ENCODE measurements around the gene SGCA. TPM values are rescaled to one million over a fixed set of nuclear protein-coding genes. Genes with fewer than 3 reads are reported as not detected.

Gene SGCA
- total and polyA plus RNA-seq, 2 of the 13 experiments (the other 11 are each of a cell fraction or from before 2014, with no cell fraction given), result not detected

- TF ChIP-seq ZXDC (CRISPR knock-in tag; IDR thresholded peaks at IDR 0.05) (no peak), ZBTB44 (CRISPR knock-in tag; IDR thresholded peaks at IDR 0.05) (no peak), FOSL1 (CRISPR knock-in tag; IDR thresholded peaks at IDR 0.05; ENCODE audit: borderline replicate concordance) (no peak; the same call in 1 of the 2 replicates), ZNF432 (CRISPR knock-in tag; IDR thresholded peaks at IDR 0.05; ENCODE audit: borderline replicate concordance) (no peak), MBD4 (IDR thresholded peaks at IDR 0.05; ENCODE audit: borderline replicate concordance, low read length) (no peak), ZNF292 (CRISPR knock-in tag; IDR thresholded peaks at IDR 0.05; ENCODE audit: borderline replicate concordance, low read depth) (no peak), EEA1 (CRISPR knock-in tag; IDR thresholded peaks at IDR 0.05; ENCODE audit: borderline replicate concordance) (no peak), ZBTB4 (CRISPR knock-in tag; IDR thresholded peaks at IDR 0.05; ENCODE audit: borderline replicate concordance) (no peak), PAXIP1 (CRISPR knock-in tag; conservative IDR thresholded peaks at IDR 0.05) (peak; percentile 38; the same call in 1 of the 2 replicates), PREB (CRISPR knock-in tag; IDR thresholded peaks at IDR 0.05) (no peak), RFXANK (CRISPR knock-in tag; IDR thresholded peaks at IDR 0.05) (no peak), HNF4A (CRISPR knock-in tag; IDR thresholded peaks at IDR 0.05) (no peak), ZSCAN31 (CRISPR knock-in tag; IDR thresholded peaks at IDR 0.05; ENCODE audit: low read depth) (no peak), NCOA5 (CRISPR knock-in tag; IDR thresholded peaks at IDR 0.05) (no peak), ZNF780A (CRISPR knock-in tag; IDR thresholded peaks at IDR 0.05) (no peak)
Measured at GRCh38 chr17:50210240-50211225, 44.7 kb downstream of the SGCA start (continued).
